Activated naive CD8-positive, alpha-beta T cell (primary cell): ENCODE measurements around the gene MAU2.

Source experiments
- H3K27ac Mint-ChIP-seq: one replicate; pipeline ENCODE4 v1.8.0; 2021; ENCODE audit warnings: mixed read lengths
- H3K27me3 Mint-ChIP-seq: one replicate; pipeline ENCODE4 v1.8.0; 2021; ENCODE audit warnings: mixed read lengths
- H3K36me3 Mint-ChIP-seq: one replicate; pipeline ENCODE4 v1.8.0; 2021; ENCODE audit warnings: mixed read lengths
- H3K4me1 Mint-ChIP-seq: one replicate; pipeline ENCODE4 v1.8.0; 2021; ENCODE audit warnings: low read depth, mixed read lengths
- H3K4me3 Mint-ChIP-seq: one replicate; pipeline ENCODE4 v1.8.0; 2021; ENCODE audit warnings: mild to moderate bottlenecking, mixed read lengths
- H3K9me3 Mint-ChIP-seq: one replicate; pipeline ENCODE4 v1.8.0; 2021; ENCODE audit warnings: low read depth, mixed read lengths

Gene MAU2

DNA sequence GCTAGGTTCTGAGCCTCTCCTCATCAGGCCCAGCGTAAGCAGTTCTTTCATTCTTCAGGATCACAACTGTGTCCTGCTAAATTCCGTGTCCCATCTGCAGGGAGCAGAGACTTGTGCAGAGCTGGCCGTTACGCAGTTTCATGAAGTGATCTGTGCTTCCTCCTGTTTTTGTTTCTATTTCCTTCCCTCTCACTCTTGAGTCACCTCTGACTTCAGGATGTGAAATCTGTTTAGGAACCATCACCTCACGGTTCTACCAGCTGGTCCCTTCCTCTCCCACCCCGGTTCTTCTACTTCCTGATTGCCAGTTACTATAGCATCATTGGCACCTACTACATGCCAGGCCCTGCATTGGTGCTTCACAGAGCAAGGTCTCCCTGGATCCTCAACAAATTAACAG, 8.5 kb downstream of the MAU2 start:
- H3K4me3 Mint-ChIP-seq, result peak overlapping the region; percentile 21
- H3K4me1 Mint-ChIP-seq, result peaks cover 30% of the 10 kb centered on the region
- H3K27me3 Mint-ChIP-seq, result no peaks in the 10 kb centered on the region
- H3K27ac Mint-ChIP-seq, result peak overlapping the region; percentile 74
- H3K9me3 Mint-ChIP-seq, result no peaks in the 10 kb centered on the region
- H3K36me3 Mint-ChIP-seq, result no peaks in the 10 kb centered on the region

- no peak overlapping the region for H3K27ac Mint-ChIP-seq
- no peaks in the 10 kb centered on the region for H3K36me3 Mint-ChIP-seq
- H3K27me3 Mint-ChIP-seq, result no peaks in the 10 kb centered on the region
- H3K4me3 Mint-ChIP-seq, result no peak overlapping the region
- peaks cover 8% of the 10 kb centered on the region for H3K4me1 Mint-ChIP-seq
- H3K9me3 Mint-ChIP-seq, result no peaks in the 10 kb centered on the region
These were observed 13.7 kb downstream of the MAU2 start for GRCh38 chr19:19334063-19334988.

DNA sequence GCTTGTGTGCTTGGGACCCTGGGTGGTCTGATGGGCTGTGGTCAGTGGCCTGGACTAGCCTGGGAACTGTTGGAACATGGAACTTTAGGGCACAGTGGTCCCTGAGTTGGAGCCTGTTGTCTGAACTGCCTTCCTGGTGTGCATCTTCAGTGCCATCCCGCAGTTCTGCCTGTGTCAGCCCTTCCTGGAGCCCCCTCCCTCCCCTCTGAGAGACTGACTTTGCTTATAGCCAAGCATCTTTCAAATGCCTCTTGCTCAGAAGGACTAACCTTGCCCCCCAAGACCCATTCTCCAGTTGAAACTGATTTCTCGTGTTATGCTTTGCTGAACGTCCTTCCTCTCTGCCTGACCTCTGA, 14.3 kb downstream of the MAU2 start:
- no peak overlapping the region for H3K4me3 Mint-ChIP-seq
- no peak overlapping the region for H3K27ac Mint-ChIP-seq

DNA sequence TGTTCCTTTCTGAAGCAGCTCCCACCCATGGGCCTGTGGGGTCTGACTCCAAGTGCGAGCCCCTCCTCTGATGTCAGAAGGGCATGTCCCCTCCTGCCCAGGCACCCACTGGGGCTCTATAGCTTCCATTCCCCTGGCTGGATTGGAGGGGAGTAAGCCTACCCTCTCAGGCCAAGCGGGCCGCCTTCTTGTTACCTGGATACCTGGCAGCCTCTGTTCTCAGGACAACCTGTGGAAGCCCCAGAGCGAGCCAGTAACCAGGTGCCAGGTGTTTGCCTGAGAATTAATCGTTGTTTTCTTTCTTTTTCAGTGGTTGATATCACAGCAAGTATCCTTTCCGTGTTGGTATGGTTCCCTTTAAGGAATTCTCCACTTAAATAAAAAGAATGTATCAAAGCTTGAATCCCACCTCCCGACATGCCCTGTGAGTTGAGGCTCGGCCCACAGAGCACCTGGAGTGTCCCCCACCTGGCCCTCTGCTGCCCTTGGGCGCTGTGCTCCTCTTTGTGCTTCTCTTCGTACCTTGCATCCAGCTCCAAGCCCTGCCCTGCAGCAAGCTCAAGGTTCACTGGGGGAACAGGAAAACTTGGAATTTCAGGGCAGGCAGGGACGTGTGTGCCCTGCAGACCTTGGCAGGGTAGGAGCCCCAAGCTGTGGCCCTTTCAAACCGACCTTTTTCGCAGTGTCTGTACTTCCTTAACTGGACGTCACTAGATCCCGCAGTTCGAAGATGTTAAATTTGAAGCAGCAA, 15.0 kb downstream of the MAU2 start:
- H3K36me3 Mint-ChIP-seq, result no peaks in the 10 kb centered on the region
- H3K27me3 Mint-ChIP-seq, result no peaks in the 10 kb centered on the region
- peak overlapping the region; percentile 28 for H3K27ac Mint-ChIP-seq

More for the DNA sequence above, 14.3 kb downstream of the MAU2 start:
- H3K36me3 Mint-ChIP-seq, result no peaks in the 10 kb centered on the region
- H3K27me3 Mint-ChIP-seq, result no peaks in the 10 kb centered on the region
- no peaks in the 10 kb centered on the region for H3K9me3 Mint-ChIP-seq
- peaks cover 6% of the 10 kb centered on the region for H3K4me1 Mint-ChIP-seq

GRCh38 chr19:19336597-19336996, 16.0 kb downstream of the MAU2 start:
- H3K9me3 Mint-ChIP-seq, result no peaks in the 10 kb centered on the region
- no peak overlapping the region for H3K27ac Mint-ChIP-seq
- no peaks in the 10 kb centered on the region for H3K27me3 Mint-ChIP-seq
- H3K36me3 Mint-ChIP-seq, result no peaks in the 10 kb centered on the region
- no peak overlapping the region for H3K4me3 Mint-ChIP-seq
- peaks cover 6% of the 10 kb centered on the region for H3K4me1 Mint-ChIP-seq

More for the DNA sequence above, 15.0 kb downstream of the MAU2 start:
- Mint-ChIP-seq H3K4me1 (peaks cover 6% of the 10 kb centered on the region), H3K9me3 (no peaks in the 10 kb centered on the region), H3K4me3 (no peak overlapping the region)

DNA sequence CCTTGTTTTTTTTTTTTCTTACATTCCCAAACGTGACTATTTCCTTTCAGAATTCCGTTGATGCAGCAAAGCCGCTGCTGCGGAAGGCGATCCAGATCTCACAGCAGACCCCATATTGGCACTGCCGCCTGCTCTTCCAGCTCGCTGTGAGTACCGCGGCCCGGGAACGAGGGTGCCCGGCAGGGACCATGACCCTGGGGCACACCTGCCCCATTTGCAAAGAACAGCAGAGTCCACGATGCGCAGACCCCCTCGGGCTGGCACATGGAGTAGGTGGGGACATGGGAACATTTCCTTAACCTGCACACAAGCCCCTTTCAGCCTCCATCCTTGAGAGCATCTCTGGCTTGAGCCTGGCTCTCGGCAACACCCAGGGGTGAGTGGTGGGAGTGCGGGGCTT, 16.5 kb downstream of the MAU2 start:
- no peaks in the 10 kb centered on the region for H3K27me3 Mint-ChIP-seq
- no peaks in the 10 kb centered on the region for H3K9me3 Mint-ChIP-seq
- peaks cover 6% of the 10 kb centered on the region for H3K4me1 Mint-ChIP-seq
- no peak overlapping the region for H3K27ac Mint-ChIP-seq
- no peak overlapping the region for H3K4me3 Mint-ChIP-seq
- no peaks in the 10 kb centered on the region for H3K36me3 Mint-ChIP-seq

- Mint-ChIP-seq H3K4me1 (peaks cover 6% of the 10 kb centered on the region), H3K27ac (no peak overlapping the region), H3K9me3 (no peaks in the 10 kb centered on the region), H3K27me3 (no peaks in the 10 kb centered on the region), H3K4me3 (no peak overlapping the region), H3K36me3 (no peaks in the 10 kb centered on the region)
These were observed 17.5 kb downstream of the MAU2 start for GRCh38 chr19:19338082-19338481.

DNA sequence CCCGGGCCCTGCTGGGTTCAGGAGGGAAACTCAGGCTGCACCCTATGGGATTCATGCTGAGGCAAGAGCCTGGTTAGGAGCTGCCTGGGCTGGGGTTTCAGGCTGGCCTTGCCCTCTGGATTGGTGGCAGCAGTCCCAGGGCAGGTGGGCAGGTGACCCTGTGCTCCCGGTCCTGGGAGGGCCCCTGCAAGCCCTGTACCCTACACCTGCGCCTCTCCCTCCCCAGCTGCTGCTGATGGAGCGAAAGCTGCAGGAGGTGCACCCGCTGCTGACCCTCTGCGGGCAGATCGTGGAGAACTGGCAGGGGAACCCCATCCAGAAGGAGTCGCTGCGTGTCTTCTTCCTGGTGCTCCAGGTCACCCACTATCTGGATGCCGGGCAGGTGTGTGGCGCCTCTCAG, 20.4 kb downstream of the MAU2 start:
- Mint-ChIP-seq H3K9me3 (no peaks in the 10 kb centered on the region), H3K27ac (no peak overlapping the region), H3K27me3 (no peaks in the 10 kb centered on the region), H3K4me3 (no peak overlapping the region), H3K4me1 (no peaks in the 10 kb centered on the region), H3K36me3 (no peaks in the 10 kb centered on the region)

DNA sequence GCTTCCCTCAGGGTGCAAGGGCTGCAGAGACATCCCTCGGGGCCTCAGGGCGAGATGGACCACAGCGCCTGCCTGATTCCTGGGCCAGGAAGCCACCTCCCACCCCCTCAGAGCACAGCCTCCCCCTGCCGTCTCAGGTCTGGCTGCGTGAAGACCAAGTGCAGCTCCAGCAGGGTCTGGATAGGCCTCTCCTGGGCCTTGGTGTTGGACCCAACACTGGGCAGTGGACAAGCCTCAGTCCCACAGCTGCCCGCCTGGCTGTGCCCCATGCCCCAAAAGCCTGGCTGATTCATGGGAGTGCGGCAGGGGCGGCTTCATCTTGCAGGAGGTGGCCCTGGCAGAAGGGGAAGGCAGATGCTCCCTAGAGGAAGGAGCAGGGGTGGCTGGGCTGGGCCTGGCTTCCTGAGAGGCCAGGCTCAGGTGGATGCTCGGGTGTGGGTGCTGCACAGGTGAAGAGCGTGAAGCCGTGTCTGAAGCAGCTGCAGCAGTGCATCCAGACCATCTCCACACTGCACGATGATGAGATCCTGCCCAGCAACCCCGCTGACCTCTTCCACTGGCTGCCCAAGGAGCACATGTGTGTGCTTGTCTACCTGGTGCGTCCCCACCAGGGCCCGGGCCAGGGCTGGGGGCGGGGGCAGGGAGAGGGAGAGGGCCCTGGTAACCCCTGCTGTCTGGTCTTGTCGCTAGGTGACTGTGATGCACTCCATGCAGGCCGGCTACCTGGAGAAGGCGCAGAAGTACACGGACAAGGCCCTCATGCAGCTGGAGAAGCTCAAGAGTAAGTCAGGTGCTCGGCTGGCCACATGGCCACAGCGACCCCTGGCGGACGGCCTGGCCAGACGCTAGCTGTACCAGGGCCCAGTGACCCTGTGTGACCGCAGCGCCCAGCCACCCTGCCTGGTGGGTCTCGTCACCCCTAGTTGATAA, 21.7 kb downstream of the MAU2 start:
- Mint-ChIP-seq H3K4me3 (no peak overlapping the region), H3K4me1 (no peaks in the 10 kb centered on the region), H3K27ac (no peak overlapping the region), H3K36me3 (peaks cover 4% of the 10 kb centered on the region), H3K27me3 (no peaks in the 10 kb centered on the region), H3K9me3 (no peaks in the 10 kb centered on the region)

DNA sequence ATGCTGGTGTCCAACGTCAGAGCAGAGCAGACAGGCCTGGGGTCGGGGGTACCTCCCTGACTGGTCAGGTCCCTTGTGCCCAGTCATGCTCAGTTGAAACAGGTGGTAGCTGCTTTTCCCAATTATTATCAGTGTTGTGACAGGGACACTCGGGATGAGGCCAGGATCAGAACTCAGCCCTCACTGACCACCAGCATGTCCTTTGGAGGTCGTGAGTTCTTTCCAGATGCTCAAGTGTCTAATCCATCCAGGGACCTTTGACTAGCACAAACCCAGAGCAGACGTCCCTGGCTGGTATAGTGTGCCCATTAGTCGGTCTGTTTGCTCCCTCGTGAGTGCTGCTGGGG, 22.4 kb downstream of the MAU2 start:
- Mint-ChIP-seq H3K36me3 (peaks cover 4% of the 10 kb centered on the region), H3K4me1 (no peaks in the 10 kb centered on the region), H3K4me3 (no peak overlapping the region)

GRCh38 chr19:19343762-19344161, 23.1 kb downstream of the MAU2 start:
- Mint-ChIP-seq H3K4me1 (no peaks in the 10 kb centered on the region), H3K4me3 (no peak overlapping the region), H3K27ac (no peak overlapping the region), H3K9me3 (no peaks in the 10 kb centered on the region), H3K27me3 (no peaks in the 10 kb centered on the region), H3K36me3 (peaks cover 4% of the 10 kb centered on the region)

More for the DNA sequence above, 22.4 kb downstream of the MAU2 start:
- no peak overlapping the region for H3K27ac Mint-ChIP-seq
- no peaks in the 10 kb centered on the region for H3K9me3 Mint-ChIP-seq
- H3K27me3 Mint-ChIP-seq, result no peaks in the 10 kb centered on the region

GRCh38 chr19:19345232-19345631, 24.6 kb downstream of the MAU2 start:
- Mint-ChIP-seq H3K4me3 (no peak overlapping the region), H3K27ac (no peak overlapping the region), H3K36me3 (peaks cover 6% of the 10 kb centered on the region), H3K27me3 (no peaks in the 10 kb centered on the region), H3K4me1 (no peaks in the 10 kb centered on the region), H3K9me3 (no peaks in the 10 kb centered on the region)

GRCh38 chr19:19345970-19346369, 25.3 kb downstream of the MAU2 start:
- Mint-ChIP-seq H3K36me3 (peaks cover 6% of the 10 kb centered on the region), H3K27me3 (no peaks in the 10 kb centered on the region), H3K27ac (no peak overlapping the region), H3K4me3 (no peak overlapping the region), H3K9me3 (no peaks in the 10 kb centered on the region), H3K4me1 (no peaks in the 10 kb centered on the region)

DNA sequence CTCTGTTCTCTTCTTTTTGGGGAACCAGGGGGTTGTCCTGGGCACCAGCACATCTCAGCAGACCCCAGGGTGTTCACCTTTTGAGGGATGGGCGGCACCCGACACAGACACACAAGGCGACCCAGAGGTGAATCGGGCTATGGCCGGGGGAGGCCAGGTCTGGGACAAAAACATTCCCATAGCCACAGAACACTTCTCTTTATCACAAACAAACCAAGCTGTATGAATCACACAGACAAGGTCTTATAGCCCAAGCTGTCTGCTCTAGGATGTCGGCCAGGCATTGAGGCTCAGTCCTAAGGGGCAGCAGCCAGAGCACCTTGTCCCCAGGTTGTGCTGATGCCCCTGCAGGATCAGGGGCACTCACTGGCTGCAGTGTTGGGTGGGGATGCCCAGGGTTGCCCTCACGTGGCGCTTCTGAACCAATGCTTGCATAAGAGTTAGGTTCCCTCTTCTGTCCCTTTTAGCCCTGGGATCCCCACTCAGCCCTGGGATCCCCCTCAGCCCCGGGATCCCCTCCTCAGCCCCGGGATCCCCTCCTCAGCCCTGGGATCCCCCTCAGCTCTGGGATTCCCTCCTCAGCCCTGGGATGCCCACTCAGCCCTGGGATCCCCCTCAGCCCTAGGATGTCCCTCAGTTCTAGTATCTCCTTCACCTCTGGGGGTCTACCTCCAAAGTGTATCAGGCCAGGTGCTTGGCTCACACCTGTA, 26.9 kb downstream of the MAU2 start:
- Mint-ChIP-seq H3K27me3 (no peaks in the 10 kb centered on the region), H3K4me3 (no peak overlapping the region), H3K4me1 (no peaks in the 10 kb centered on the region), H3K9me3 (no peaks in the 10 kb centered on the region), H3K27ac (no peak overlapping the region), H3K36me3 (peaks cover 6% of the 10 kb centered on the region)
